ENCODE data around the gene ADM5. TPM values are rescaled to one million over a fixed set of nuclear protein-coding genes. Genes with fewer than 3 reads are reported as not detected.

Gene ADM5
- total RNA-seq, 2 donors from 2014 or later, result 0.24 to 2.0 TPM

DNA sequence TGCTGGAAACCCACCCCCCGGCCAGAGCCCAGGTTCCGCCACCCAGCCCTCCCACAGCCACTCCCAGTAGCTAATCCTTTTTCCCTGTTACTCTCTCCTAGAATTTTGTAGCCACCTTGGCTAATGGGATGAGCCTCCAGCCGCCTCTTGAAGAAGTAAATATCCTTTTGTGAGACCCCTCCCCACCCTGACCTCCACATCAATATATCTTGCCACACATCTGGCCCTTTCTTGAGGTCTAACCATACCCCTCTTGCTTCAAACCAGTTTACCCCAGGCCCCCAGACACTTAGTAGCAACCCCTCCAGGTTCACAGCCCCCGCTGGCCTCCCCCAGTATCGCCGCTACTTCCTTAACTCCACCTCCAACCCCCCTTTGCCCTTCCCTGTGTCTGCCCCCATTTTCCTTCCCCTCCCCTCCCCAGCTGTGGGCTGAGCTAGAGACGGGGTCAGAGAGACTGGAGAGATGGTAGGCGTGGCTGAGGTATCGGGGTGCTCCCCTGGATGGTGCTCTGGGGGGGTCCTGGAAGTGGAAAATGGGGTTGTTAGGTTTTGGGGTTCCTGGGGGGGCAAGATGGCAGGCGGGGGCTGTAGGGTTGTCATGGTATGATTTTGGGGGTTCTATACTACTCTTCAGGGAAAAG, 9.5 kb upstream of the ADM5 start:
- intact Hi-C loops (cut with DNase I), result no loop called here
- H3K4me1 ChIP-seq, result peaks cover 12% of the 10 kb centered on the region
- TF ChIP-seq CTCF (IDR thresholded peaks at IDR 0.05), result no peak
- H3K36me3 ChIP-seq, result no peaks in the 10 kb centered on the region
- no peak for DNase-seq
- no peaks in the 10 kb centered on the region for H3K9me3 ChIP-seq
- H3K9ac ChIP-seq (ENCODE audit: low read depth in 2 of 2, low read length in 2 of 2), result peak overlapping the region in 1 of 2 donors; percentile 44
- no peak overlapping the region for H3K27ac ChIP-seq
- H3K4me3 ChIP-seq, result no peak overlapping the region
- no peaks in the 10 kb centered on the region for H3K27me3 ChIP-seq

DNA sequence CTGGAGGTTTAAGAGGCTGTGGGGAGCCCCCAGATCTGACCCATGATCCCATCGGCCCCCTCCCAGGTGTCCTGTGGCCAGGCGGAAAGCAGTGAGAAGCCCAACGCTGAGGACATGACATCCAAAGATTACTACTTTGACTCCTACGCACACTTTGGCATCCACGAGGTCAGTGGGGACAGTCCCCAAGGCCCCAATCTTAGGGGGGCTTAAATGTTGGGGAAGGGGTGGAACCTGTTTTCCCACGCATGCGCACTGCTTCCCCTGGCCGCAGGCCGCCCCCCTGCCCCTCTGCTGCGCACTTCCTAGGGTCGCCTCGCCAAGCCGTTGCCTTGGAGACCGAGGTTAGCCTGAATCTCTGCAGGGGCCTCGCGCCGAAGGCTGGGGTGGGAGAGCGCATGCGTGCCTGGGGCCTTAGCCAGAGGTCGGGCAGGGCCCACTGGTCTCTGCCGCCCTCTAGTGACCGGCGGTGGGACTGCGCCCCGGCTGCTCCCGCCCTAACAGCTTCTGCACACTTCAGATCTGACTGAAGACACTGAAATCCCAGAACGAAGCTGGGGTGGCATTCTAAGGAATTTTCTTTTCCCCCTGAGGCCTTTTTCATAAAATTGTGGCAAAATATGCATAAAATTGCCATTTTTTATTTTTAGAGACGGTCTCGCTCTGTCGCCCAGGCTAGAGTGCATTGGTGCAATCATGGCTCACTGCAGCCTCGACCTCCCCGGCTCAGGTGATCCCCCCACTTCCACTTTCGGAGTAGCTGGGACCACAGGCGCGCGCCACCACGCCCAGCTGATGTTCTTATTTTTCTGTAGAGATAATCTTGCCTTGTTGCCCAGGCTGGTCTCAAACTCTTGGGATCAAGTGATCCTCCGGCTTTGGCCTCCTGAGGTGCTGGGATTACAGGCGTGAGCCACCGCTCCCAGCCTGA, 8.7 kb upstream of the ADM5 start:
- no peaks in the 10 kb centered on the region for H3K9me3 ChIP-seq
- intact Hi-C loops (cut with DNase I), result no loop called here
- H3K36me3 ChIP-seq, result no peaks in the 10 kb centered on the region
- H3K4me3 ChIP-seq, result peak overlapping the region; percentile 22
- H3K27ac ChIP-seq, result peak overlapping the region; percentile 57
- H3K27me3 ChIP-seq, result no peaks in the 10 kb centered on the region
- H3K9ac ChIP-seq (ENCODE audit: low read depth in 2 of 2, low read length in 2 of 2), result peak overlapping the region in 1 of 2 donors; percentile 44
- peaks cover 12% of the 10 kb centered on the region for H3K4me1 ChIP-seq
- peak; percentile 92 for DNase-seq
- peak; percentile 100 for TF ChIP-seq CTCF (IDR thresholded peaks at IDR 0.05)

DNA sequence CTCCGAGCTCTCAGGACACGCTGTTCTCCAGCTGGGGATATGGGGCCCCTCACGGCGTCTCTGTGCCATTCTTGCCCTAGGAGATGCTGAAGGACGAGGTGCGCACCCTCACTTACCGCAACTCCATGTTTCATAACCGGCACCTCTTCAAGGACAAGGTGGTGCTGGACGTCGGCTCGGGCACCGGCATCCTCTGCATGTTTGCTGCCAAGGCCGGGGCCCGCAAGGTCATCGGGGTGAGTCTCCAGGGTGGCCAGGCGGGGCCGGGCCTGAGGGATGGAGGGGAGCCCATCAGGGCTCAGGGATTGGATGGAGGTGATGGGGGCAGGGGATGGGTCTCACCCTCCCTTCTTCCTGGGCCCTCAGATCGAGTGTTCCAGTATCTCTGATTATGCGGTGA, 7.6 kb upstream of the ADM5 start:
- Histone ChIP-seq H3K4me3 (no peak overlapping the region), H3K27ac (no peak overlapping the region), H3K9ac (ENCODE audit: low read depth in 2 of 2, low read length in 2 of 2) (no peak overlapping the region), H3K27me3 (no peaks in the 10 kb centered on the region), H3K9me3 (no peaks in the 10 kb centered on the region), H3K4me1 (peaks cover 12% of the 10 kb centered on the region), H3K36me3 (no peaks in the 10 kb centered on the region)
- DNase-seq, result no peak
- no peak for TF ChIP-seq CTCF (IDR thresholded peaks at IDR 0.05)
- intact Hi-C loops (cut with DNase I), result no loop called here

- Histone ChIP-seq H3K9ac (ENCODE audit: low read depth in 2 of 2, low read length in 2 of 2) (no peak overlapping the region), H3K36me3 (no peaks in the 10 kb centered on the region), H3K27ac (no peak overlapping the region), H3K9me3 (no peaks in the 10 kb centered on the region), H3K27me3 (no peaks in the 10 kb centered on the region), H3K4me1 (peaks cover 12% of the 10 kb centered on the region), H3K4me3 (no peak overlapping the region)
- TF ChIP-seq CTCF (IDR thresholded peaks at IDR 0.05), result no peak
- no peak for DNase-seq
- intact Hi-C loops (cut with DNase I), result no loop called here
These were observed 7.1 kb upstream of the ADM5 start for GRCh38 chr19:49682274-49682673.

DNA sequence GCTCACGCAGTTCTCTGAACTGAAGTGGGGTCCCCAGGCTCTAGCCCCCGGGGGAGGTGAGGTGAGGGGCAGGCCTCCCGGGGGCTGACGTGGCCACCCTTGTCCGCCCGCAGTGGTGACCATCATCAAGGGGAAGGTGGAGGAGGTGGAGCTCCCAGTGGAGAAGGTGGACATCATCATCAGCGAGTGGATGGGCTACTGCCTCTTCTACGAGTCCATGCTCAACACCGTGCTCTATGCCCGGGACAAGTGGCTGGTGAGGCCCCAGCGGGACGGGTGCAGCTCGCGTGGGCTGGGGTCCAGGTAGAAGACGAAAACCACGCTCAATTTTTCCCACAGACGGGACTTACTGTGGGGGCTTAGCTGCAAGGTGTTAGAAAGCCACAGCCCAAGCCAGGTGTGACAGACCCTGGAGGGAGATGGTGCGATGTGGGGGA, 5.6 kb upstream of the ADM5 start:
- intact Hi-C loops (cut with DNase I), result no loop called here
- no peaks in the 10 kb centered on the region for H3K9me3 ChIP-seq
- no peak overlapping the region for H3K27ac ChIP-seq
- H3K36me3 ChIP-seq, result no peaks in the 10 kb centered on the region
- no peak for DNase-seq
- no peaks in the 10 kb centered on the region for H3K27me3 ChIP-seq
- peaks cover 9% of the 10 kb centered on the region for H3K4me1 ChIP-seq
- H3K4me3 ChIP-seq, result no peak overlapping the region
- TF ChIP-seq CTCF (IDR thresholded peaks at IDR 0.05), result no peak
- H3K9ac ChIP-seq (ENCODE audit: low read depth in 2 of 2, low read length in 2 of 2), result no peak overlapping the region
